Measurements from ENCODE around the gene DDX42. TPM values are rescaled to one million over a fixed set of nuclear protein-coding genes. Genes with fewer than 3 reads are reported as not detected.

Gene DDX42
- total RNA-seq, 1 donor from 2014 or later = 93.8 TPM

- ATAC-seq (no peak), DNase-seq (no peak)
- Histone ChIP-seq H3K9me3 (no peaks in the 10 kb centered on the region), H3K4me3 (no peak overlapping the region), H3K27me3 (no peaks in the 10 kb centered on the region), H3K4me1 (no peaks in the 10 kb centered on the region), H3K27ac (no peak overlapping the region), H3K36me3 (peaks cover 100% of the 10 kb centered on the region)
- intact Hi-C loops (cut with DNase I) = no loop called here
- no peak for TF ChIP-seq CTCF (IDR thresholded peaks at IDR 0.05)
These were observed 36.0 kb downstream of the DDX42 start for GRCh38 chr17:63809970-63810369.

- DNase-seq (no peak), ATAC-seq (no peak)
- H3K9me3 ChIP-seq = no peaks in the 10 kb centered on the region
- H3K4me3 ChIP-seq = no peak overlapping the region
- intact Hi-C loops (cut with DNase I) = no loop called here
- no peaks in the 10 kb centered on the region for H3K4me1 ChIP-seq
- H3K27ac ChIP-seq = no peak overlapping the region
- no peak for TF ChIP-seq CTCF (IDR thresholded peaks at IDR 0.05)
- H3K36me3 ChIP-seq = peaks cover 99% of the 10 kb centered on the region
- H3K27me3 ChIP-seq = no peaks in the 10 kb centered on the region
These were observed 42.2 kb downstream of the DDX42 start for GRCh38 chr17:63816123-63816522.

- Histone ChIP-seq H3K9me3 (no peaks in the 10 kb centered on the region), H3K36me3 (peaks cover 99% of the 10 kb centered on the region)
- intact Hi-C loops (cut with DNase I) = no loop called here
These were observed 42.7 kb downstream of the DDX42 start for GRCh38 chr17:63816669-63817068.

GRCh38 chr17:63817736-63818385 lies 43.9 kb downstream of the DDX42 start:
- Histone ChIP-seq H3K27ac (no peak overlapping the region), H3K4me1 (no peaks in the 10 kb centered on the region), H3K9me3 (no peaks in the 10 kb centered on the region), H3K27me3 (no peaks in the 10 kb centered on the region), H3K36me3 (peaks cover 99% of the 10 kb centered on the region), H3K4me3 (no peak overlapping the region)
- no peak for TF ChIP-seq CTCF (IDR thresholded peaks at IDR 0.05)
- ATAC-seq (no peak), DNase-seq (no peak)
- intact Hi-C loops (cut with DNase I) = no loop called here

More at GRCh38 chr17:63816669-63817068, 42.7 kb downstream of the DDX42 start:
- no peaks in the 10 kb centered on the region for H3K4me1 ChIP-seq
- ATAC-seq = no peak
- H3K4me3 ChIP-seq = no peak overlapping the region
- H3K27ac ChIP-seq = no peak overlapping the region
- no peaks in the 10 kb centered on the region for H3K27me3 ChIP-seq
- no peak for DNase-seq
- no peak for TF ChIP-seq CTCF (IDR thresholded peaks at IDR 0.05)

- intact Hi-C loops (cut with DNase I) = no loop called here
- no peak for TF ChIP-seq CTCF (IDR thresholded peaks at IDR 0.05)
- no peak overlapping the region for H3K27ac ChIP-seq
- H3K4me3 ChIP-seq = no peak overlapping the region
- no peaks in the 10 kb centered on the region for H3K4me1 ChIP-seq
- ATAC-seq (no peak), DNase-seq (no peak)
- peaks cover 99% of the 10 kb centered on the region for H3K36me3 ChIP-seq
- no peaks in the 10 kb centered on the region for H3K9me3 ChIP-seq
- H3K27me3 ChIP-seq = no peaks in the 10 kb centered on the region
These were observed 45.2 kb downstream of the DDX42 start for GRCh38 chr17:63819131-63819530.

All from upper lobe of right lung (tissue), 1 donor.